HepG2 (cell line): Measurements from ENCODE around the gene TM9SF4. TPM values are rescaled to one million over a fixed set of nuclear protein-coding genes. Genes with fewer than 3 reads are reported as not detected.

Source experiments
- CC2D1A ChIP-seq: sonication (generic); formaldehyde crosslinking; IDR thresholded peaks from 2 replicates; pipeline ENCODE4 v1.8.1; 2023; ENCODE audit warnings: mild to moderate bottlenecking, missing genetic modification reagents
- ESRRA ChIP-seq: sonication (generic); formaldehyde crosslinking; IDR thresholded peaks from 2 replicates; pipeline ENCODE4 v1.5.1; 2020; ENCODE audit warnings: mild to moderate bottlenecking, low read depth, missing genetic modification reagents
- IKZF4 ChIP-seq: sonication (generic); formaldehyde crosslinking; IDR thresholded peaks from 2 replicates; pipeline ENCODE4 v1.5.1; 2020; ENCODE audit warnings: borderline replicate concordance, mild to moderate bottlenecking, low read depth, missing genetic modification reagents; ENCODE audit errors: not compliant biosample characterization
- IKZF5 ChIP-seq: IDR thresholded peaks from 2 replicates; pipeline ENCODE4 v1.6.1; 2018; ENCODE audit warnings: missing genetic modification reagents, mild to moderate bottlenecking, missing compliant biosample characterization
- IRF1 ChIP-seq: sonication (generic); formaldehyde crosslinking; IDR thresholded peaks from 2 replicates; pipeline ENCODE4 v1.4.0; 2020; ENCODE audit warnings: low read depth, mild to moderate bottlenecking, missing genetic modification reagents
- JARID2 ChIP-seq: sonication (generic); formaldehyde crosslinking; IDR thresholded peaks from 2 replicates; pipeline ENCODE4 v1.8.1; 2023; ENCODE audit warnings: missing genetic modification reagents, inconsistent platforms; ENCODE audit not compliant: insufficient replicate concordance
- KDM5A ChIP-seq: fragments of 200-600 bp; sonication (generic); IDR thresholded peaks from 2 replicates; pipeline ENCODE4 v1.7.0; 2018; ENCODE audit warnings: antibody characterized with exemption, mild to moderate bottlenecking, low read length, borderline replicate concordance
- MLLT10 ChIP-seq: sonication (generic); formaldehyde crosslinking; IDR thresholded peaks from 2 replicates; pipeline ENCODE4 v1.4.0; 2020; ENCODE audit warnings: missing genetic modification reagents
- NFKB2 ChIP-seq: sonication (generic); formaldehyde crosslinking; IDR thresholded peaks from 2 replicates; pipeline ENCODE4 v1.4.0; 2020; ENCODE audit warnings: missing genetic modification reagents, borderline replicate concordance
- RAD21 ChIP-seq: fragments of 450-650 bp; formaldehyde crosslinking; IDR thresholded peaks from 2 replicates; pipeline ENCODE4 v1.5.0; 2020; ENCODE audit warnings: mild to moderate bottlenecking
- SNAPC2 ChIP-seq: sonication (generic); formaldehyde crosslinking; IDR thresholded peaks from 2 replicates; pipeline ENCODE4 v1.8.1; 2022; ENCODE audit warnings: mild to moderate bottlenecking, missing genetic modification reagents
- TFDP1 ChIP-seq: IDR thresholded peaks from 2 replicates; pipeline ENCODE4 v1.6.1; 2016; ENCODE audit warnings: missing compliant biosample characterization, missing genetic modification reagents, borderline replicate concordance
- ZMYM4 ChIP-seq: sonication (generic); formaldehyde crosslinking; IDR thresholded peaks from 2 replicates; pipeline ENCODE4 v1.8.1; 2023; ENCODE audit warnings: mild to moderate bottlenecking, missing genetic modification reagents
- ZNF251 ChIP-seq: sonication (generic); formaldehyde crosslinking; IDR thresholded peaks from 2 replicates; pipeline ENCODE4 v1.9.0; 2021; ENCODE audit warnings: mild to moderate bottlenecking, missing genetic modification reagents
- ZNF275 ChIP-seq: sonication (generic); formaldehyde crosslinking; IDR thresholded peaks from 2 replicates; pipeline ENCODE4 v1.8.0; 2022; ENCODE audit warnings: missing genetic modification reagents, mild to moderate bottlenecking, inconsistent platforms, borderline replicate concordance
- ZNF468 ChIP-seq: sonication (generic); formaldehyde crosslinking; IDR thresholded peaks from 2 replicates; pipeline ENCODE4 v1.8.0; 2022; ENCODE audit warnings: mild to moderate bottlenecking, moderate library complexity, missing genetic modification reagents
- ZNF703 ChIP-seq: sonication (generic); formaldehyde crosslinking; IDR thresholded peaks from 2 replicates; pipeline ENCODE4 v1.5.1; 2020; ENCODE audit warnings: missing genetic modification reagents, mild to moderate bottlenecking, moderate library complexity, borderline replicate concordance
- ZNF792 ChIP-seq: IDR thresholded peaks from 2 replicates; pipeline ENCODE4 v1.6.1; 2016
- ZSCAN20 ChIP-seq: sonication (generic); formaldehyde crosslinking; IDR thresholded peaks from 2 replicates; pipeline ENCODE4 v1.4.0; 2020; ENCODE audit warnings: missing genetic modification reagents, mild to moderate bottlenecking, borderline replicate concordance
- polyA plus RNA-seq, 8 experiments: library from polyadenylated mRNA; depleted of rRNA in 3 of 8; stranded (reverse) in 7 of 8; unstranded in 1 of 8; fragments of >200 nt; fragmentation: Illumina TruSeq in 4 of 8; extraction: Trizol in 4 of 8; gene quantifications; 2 replicates each; pipeline versions ENCODE4 v1.2.1 to v1.2.3, GENCODE V29; 2011 to 2016; ENCODE audit warnings: low read depth in 4 of 8, missing spikeins in 1 of 8, mixed read lengths in 1 of 8; ENCODE audit not compliant: insufficient read depth in 1 of 8
- total RNA-seq, 5 experiments: library from RNA; depleted of rRNA; stranded (reverse); fragments of >200 nt; fragmentation: Illumina TruSeq; extraction: Trizol; gene quantifications; 2 replicates each; pipeline ENCODE4 v1.2.3, GENCODE V29; 2016; ENCODE audit warnings: low read depth in 1 of 5
- TF ChIP-seq, protein P1 (sequence below): sonication (generic); formaldehyde crosslinking; conservative IDR thresholded peaks from 2 replicates; pipeline ENCODE4 v1.8.0; 2022; ENCODE audit warnings: low read depth, missing genetic modification reagents
- TF ChIP-seq, protein P2 (sequence below): sonication (generic); formaldehyde crosslinking; IDR thresholded peaks from 2 replicates; pipeline ENCODE4 v1.5.0; 2020; ENCODE audit warnings: missing genetic modification reagents
- TF ChIP-seq, protein P3 (sequence below): sonication (generic); formaldehyde crosslinking; IDR thresholded peaks from 2 replicates; pipeline ENCODE4 v1.4.0; 2020; ENCODE audit warnings: mild to moderate bottlenecking, missing genetic modification reagents

Gene TM9SF4
- total and polyA plus RNA-seq, 2 of the 13 experiments (the other 11 are each of a cell fraction or from before 2014, with no cell fraction given): 53.5 to 171 TPM

GRCh38 chr20:32152421-32153155 is 43.1 kb downstream of the TM9SF4 start (continued):
- TF ChIP-seq KDM5A (no peak), IKZF5 (CRISPR knock-in tag) (peak; percentile 18; the same call in 1 of the 2 replicates), ZNF792 (CRISPR knock-in tag) (no peak), ZMYM4 (CRISPR knock-in tag) (peak; percentile 55; the same call in 1 of the 2 replicates), CC2D1A (CRISPR knock-in tag) (no peak), MLLT10 (CRISPR knock-in tag) (no peak), NFKB2 (CRISPR knock-in tag) (no peak), ZNF703 (CRISPR knock-in tag) (no peak), ZNF468 (CRISPR knock-in tag) (no peak), ZSCAN20 (CRISPR knock-in tag) (no peak), TFDP1 (no peak), IKZF4 (CRISPR knock-in tag) (no peak), SNAPC2 (CRISPR knock-in tag) (no peak), IRF1 (CRISPR knock-in tag) (no peak), JARID2 (CRISPR knock-in tag) (no peak), ZNF251 (CRISPR knock-in tag) (no peak), ESRRA (CRISPR knock-in tag) (no peak), ZNF275 (CRISPR knock-in tag) (no peak), RAD21 (CRISPR knock-in tag) (no peak)
- TF ChIP-seq, protein P1, sequence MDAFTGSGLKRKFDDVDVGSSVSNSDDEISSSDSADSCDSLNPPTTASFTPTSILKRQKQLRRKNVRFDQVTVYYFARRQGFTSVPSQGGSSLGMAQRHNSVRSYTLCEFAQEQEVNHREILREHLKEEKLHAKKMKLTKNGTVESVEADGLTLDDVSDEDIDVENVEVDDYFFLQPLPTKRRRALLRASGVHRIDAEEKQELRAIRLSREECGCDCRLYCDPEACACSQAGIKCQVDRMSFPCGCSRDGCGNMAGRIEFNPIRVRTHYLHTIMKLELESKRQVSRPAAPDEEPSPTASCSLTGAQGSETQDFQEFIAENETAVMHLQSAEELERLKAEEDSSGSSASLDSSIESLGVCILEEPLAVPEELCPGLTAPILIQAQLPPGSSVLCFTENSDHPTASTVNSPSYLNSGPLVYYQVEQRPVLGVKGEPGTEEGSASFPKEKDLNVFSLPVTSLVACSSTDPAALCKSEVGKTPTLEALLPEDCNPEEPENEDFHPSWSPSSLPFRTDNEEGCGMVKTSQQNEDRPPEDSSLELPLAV (CRISPR knock-in tag): no peak
- TF ChIP-seq, protein P2, sequence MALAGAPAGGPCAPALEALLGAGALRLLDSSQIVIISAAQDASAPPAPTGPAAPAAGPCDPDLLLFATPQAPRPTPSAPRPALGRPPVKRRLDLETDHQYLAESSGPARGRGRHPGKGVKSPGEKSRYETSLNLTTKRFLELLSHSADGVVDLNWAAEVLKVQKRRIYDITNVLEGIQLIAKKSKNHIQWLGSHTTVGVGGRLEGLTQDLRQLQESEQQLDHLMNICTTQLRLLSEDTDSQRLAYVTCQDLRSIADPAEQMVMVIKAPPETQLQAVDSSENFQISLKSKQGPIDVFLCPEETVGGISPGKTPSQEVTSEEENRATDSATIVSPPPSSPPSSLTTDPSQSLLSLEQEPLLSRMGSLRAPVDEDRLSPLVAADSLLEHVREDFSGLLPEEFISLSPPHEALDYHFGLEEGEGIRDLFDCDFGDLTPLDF: no peak
- TF ChIP-seq, protein P3, sequence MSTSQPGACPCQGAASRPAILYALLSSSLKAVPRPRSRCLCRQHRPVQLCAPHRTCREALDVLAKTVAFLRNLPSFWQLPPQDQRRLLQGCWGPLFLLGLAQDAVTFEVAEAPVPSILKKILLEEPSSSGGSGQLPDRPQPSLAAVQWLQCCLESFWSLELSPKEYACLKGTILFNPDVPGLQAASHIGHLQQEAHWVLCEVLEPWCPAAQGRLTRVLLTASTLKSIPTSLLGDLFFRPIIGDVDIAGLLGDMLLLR (CRISPR knock-in tag): 0 out of 2 replicates have a peak, but pooled peaks have one; percentile 17
